Heart left ventricle (tissue), 16 donors: ENCODE measurements around the gene SUMF1. TPM values are rescaled to one million over a fixed set of nuclear protein-coding genes. Genes with fewer than 3 reads are reported as not detected.

Experiments used
- ATAC-seq, 4 donors: fragments of 200-7000 bp; cut with Tn5 transposase; one replicate each; pipeline ENCODE4 v1.9.1; 2020 to 2022; ENCODE audit warnings: moderate library complexity in 4 of 4, mild to moderate bottlenecking in 3 of 4, moderate number of reproducible peaks in 1 of 4
- DNase-seq, 5 donors: peaks; one replicate each; pipeline ENCODE4 v3.0.0-alpha.2; 2020
- H3K27ac ChIP-seq, 12 donors: fragments of 200-600 bp; sonication (generic) in 4 of 12; one replicate each; pipeline versions ENCODE4 v1.5.0 to v1.8.0; 2016 to 2022; ENCODE audit warnings: mild to moderate bottlenecking in 2 of 12
- H3K27me3 ChIP-seq, 9 donors: fragments of 200-600 bp; sonication (generic) in 2 of 9; one replicate each; pipeline versions ENCODE4 v1.5.1 to v1.8.0; 2016 to 2022; ENCODE audit warnings: mild to moderate bottlenecking in 3 of 9
- H3K36me3 ChIP-seq, 9 donors: fragments of 200-600 bp; sonication (generic) in 2 of 9; one replicate each; pipeline versions ENCODE4 v1.5.0 to v1.8.0; 2018 to 2022; ENCODE audit warnings: mild to moderate bottlenecking in 2 of 9
- H3K4me1 ChIP-seq, 12 donors: fragments of 200-600 bp; sonication (generic) in 4 of 12; one replicate each; pipeline versions ENCODE4 v1.5.0 to v1.8.0; 2016 to 2022; ENCODE audit warnings: mild to moderate bottlenecking in 3 of 12
- H3K4me3 ChIP-seq, 12 donors: fragments of 200-600 bp; sonication (generic) in 4 of 12; one replicate each; pipeline versions ENCODE4 v1.5.0 to v1.8.0; 2017 to 2022; ENCODE audit warnings: mild to moderate bottlenecking in 9 of 12, moderate library complexity in 4 of 12
- H3K9me3 ChIP-seq, 12 donors: fragments of 200-600 bp; sonication (generic) in 4 of 12; one replicate each; pipeline versions ENCODE4 v1.5.0 to v1.8.0; 2016 to 2022; ENCODE audit warnings: mild to moderate bottlenecking in 1 of 12
- CTCF ChIP-seq, 12 donors: fragments of 200-600 bp; sonication (generic) in 4 of 12; IDR thresholded peaks; one replicate each; pipeline versions ENCODE4 v1.5.0 to v1.8.0; 2018 to 2022; ENCODE audit warnings: antibody characterized with exemption in 12 of 12, mild to moderate bottlenecking in 5 of 12
- POLR2A ChIP-seq, 2 donors: fragments of 450-650 bp; IDR thresholded peaks; one replicate each; pipeline ENCODE4 v1.6.1; 2017; ENCODE audit warnings: antibody characterized with exemption in 2 of 2, mild to moderate bottlenecking in 2 of 2, moderate library complexity in 2 of 2
- WGBS, 4 donors: extraction: QIAGEN DNeasy Blood & Tissue Kit in 2 of 4; methylation state at CpG; one replicate each; pipeline versions ENCODE4 v1.1.5 to v1.1.7; 2013 to 2018; 5-methylcytosine and 5-hydroxymethylcytosine counted together
- intact Hi-C, 10 donors: fragments of 100-400 bp; cut with DNase I; formaldehyde crosslinking; loops; one replicate each; pipeline versions ENCODE4 v1.11.1 to v1.14.2; 2022
- polyA plus RNA-seq, 2 donors: library from polyadenylated mRNA; stranded (reverse); fragments of 200-250 nt; gene quantifications; one replicate each; pipeline ENCODE4 v1.2.3, GENCODE V29; 2013
- total RNA-seq, 9 donors: library from RNA; depleted of rRNA in 2 of 9; stranded (reverse); fragments of >200 nt in 2 of 9; fragmentation: NEBNext Ultra II Directional in 3 of 9; extraction: Animal tissue kit (Norgen Biotek cat#: 25700) in 3 of 9; gene quantifications; one replicate each; pipeline versions ENCODE4 v1.1.0 to v1.2.4, GENCODE V29; 2016 to 2023
- donor health status: ischemic (EF 13 %, LVEDD 7.1; RV severe dilation, severe dysfunction).
- donor health status: healthy with polysubstance abuse.
- donor health status: DM: no; HTN: yes; CAD: no.
- donor health status: DM: no; HTN: no; CAD: no.
- donor health status: ischemic (EF 25% LVEDD 6.9; RV normal size, moderate dysfunction).
- donor health status: ischemic (EF 25% LVEDD 5.7; RV mildly dilated, moderate dysfunction).
- donor health status: healthy.
- donor health status: DM: yes; HTN: yes; CAD: no.
- donor health status: ischemic (EF 35%, LVEDD 5.7; RV mildly dilated, moderate dysfunction).
- donor health status: nonischemic (EF 11% LVEDD 7.7; RV severe dilation, severe dysfunction).
- donor health status: DM: yes; HTN: yes; CAD: no.
- donor health status: PGD.
- donor health status: ischemic (EF 29% LVEDD 5.4; RV normal size, mild dysfunction).
- donor health status: nonischemic (EF 23%, LVEDD 6.1; RV moderate dilation, normal function).

Gene SUMF1
- total and polyA plus RNA-seq, 11 donors = 3.9 to 21.1 (median 11.2) TPM

GRCh38 chr3:4355401-4356219, 111.5 kb downstream of the SUMF1 start:
- no peaks in the 10 kb centered on the region for H3K27me3 ChIP-seq
- TF ChIP-seq POLR2A (IDR thresholded peaks at IDR 0.05) (no peak), CTCF (IDR thresholded peaks at IDR 0.05) (no peak)
- H3K27ac ChIP-seq = peak overlapping the region in 6 of 12 donors; percentile 6 to 33 (median 16)
- H3K4me3 ChIP-seq = no peak overlapping the region
- intact Hi-C loops = loop anchor here in 5 of 10 donors (2.0 to 10.0 kb wide), 4 partner anchors 139 to 699 kb away; partner anchors contain the start of gene ITPR1 (in 3 of the 5)
- 36 to 55% (median 46%) methylated on average over 6 of the region's 6 CpGs for WGBS, 4 donors
- DNase-seq (peak; percentile 46 to 72 (median 61)), ATAC-seq (peak in 2 of 4 donors; percentile 19 to 30)
- H3K4me1 ChIP-seq = peaks cover 0 to 32% (median 9%) of the 10 kb centered on the region in 12 donors
- H3K9me3 ChIP-seq = no peaks in the 10 kb centered on the region
- peaks cover 0 to 6% (median 0%) of the 10 kb centered on the region in 9 donors for H3K36me3 ChIP-seq

- Histone ChIP-seq H3K4me1 (peaks cover 0 to 31% (median 9%) of the 10 kb centered on the region in 12 donors), H3K27ac (peak overlapping the region in 6 of 12 donors; percentile 2 to 76 (median 60)), H3K4me3 (peak overlapping the region in 2 of 12 donors; percentile 38 to 55), H3K27me3 (no peaks in the 10 kb centered on the region), H3K36me3 (no peaks in the 10 kb centered on the region), H3K9me3 (peaks cover 0 to 7% (median 0%) of the 10 kb centered on the region in 12 donors)
- WGBS, 4 donors = 94 to 96% (median 94%) methylated on average over 4 of the region's 4 CpGs
- ATAC-seq (no peak), DNase-seq (no peak)
- TF ChIP-seq POLR2A (IDR thresholded peaks at IDR 0.05) (no peak), CTCF (IDR thresholded peaks at IDR 0.05) (no peak)
- intact Hi-C loops = loop anchor here (1.0 to 10.0 kb wide), 7 partner anchors 143 to 703 kb away; partner anchors contain the start of gene ITPR1 (in 3 of the 10)
These were observed 115.2 kb downstream of the SUMF1 start for GRCh38 chr3:4351872-4352271.

- WGBS, 4 donors = 34 to 45% (median 41%) methylated on average over 11 of the region's 11 CpGs
- DNase-seq (no peak), ATAC-seq (peak; percentile 20 to 75 (median 54))
- Histone ChIP-seq H3K27me3 (no peaks in the 10 kb centered on the region), H3K4me1 (peaks cover 0 to 26% (median 9%) of the 10 kb centered on the region in 12 donors), H3K4me3 (peak overlapping the region in 10 of 12 donors; percentile 18 to 55 (median 42)), H3K9me3 (peaks cover 0 to 7% (median 0%) of the 10 kb centered on the region in 12 donors), H3K36me3 (no peaks in the 10 kb centered on the region), H3K27ac (peak overlapping the region in 11 of 12 donors; percentile 2 to 76 (median 59))
- intact Hi-C loops = loop anchor here (1.0 to 10.0 kb wide), 7 partner anchors 143 to 703 kb away; partner anchors contain the start of gene ITPR1 (in 3 of the 10)
- peak in 3 of 12 donors; percentile 4 to 40 (median 14) for TF ChIP-seq CTCF (IDR thresholded peaks at IDR 0.05)
- TF ChIP-seq POLR2A (IDR thresholded peaks at IDR 0.05) = no peak
These were observed 115.8 kb downstream of the SUMF1 start for GRCh38 chr3:4351164-4351855.
